MCF 10A (cell line): Measurements from ENCODE around the gene SYNJ1. TPM values are rescaled to one million over a fixed set of nuclear protein-coding genes. Genes with fewer than 3 reads are reported as not detected.
"Not testable (repeated sequence)": the region's sequence is repeated elsewhere in the genome, so short reads cannot be mapped to it uniquely, and the experiment has no call there.

ENCODE experiments used
- BruUV-seq: library from RNA; stranded (reverse); fragments of 400-500 nt; replicated peaks from 2 replicates; lab custom pipeline; 2021; lab: Mats Ljungman, UMichigan
- CTCF ChIA-PET: fragments of 300-600 bp; sonication (Branson Sonifier 250); formaldehyde crosslinking; extraction: SDS; loops from one replicate; lab custom pipeline; 2021; ENCODE audit warnings: antibody characterized with exemption, inconsistent platforms; lab: Yijun Ruan, JAX
- POLR2A ChIA-PET: fragments of 300-600, 350-650 bp; sonication (Branson Sonifier 250); formaldehyde crosslinking; extraction: SDS; loops from one replicate; lab custom pipeline; 2020; ENCODE audit warnings: antibody characterized with exemption, inconsistent platforms; lab: Yijun Ruan, JAX
- DNase-seq: peaks from one replicate; pipeline ENCODE4 v3.0.0-alpha.2; 2018; ENCODE audit not compliant: unreplicated experiment
- H3K27ac Mint-ChIP-seq: one replicate; pipeline ENCODE4 v1.8.0; 2022; ENCODE audit warnings: mild to moderate bottlenecking, low read depth, mixed read lengths; ENCODE audit not compliant: unreplicated experiment
- H3K27me3 Mint-ChIP-seq: one replicate; pipeline ENCODE4 v1.8.0; 2022; ENCODE audit warnings: mixed read lengths; ENCODE audit not compliant: insufficient read depth, unreplicated experiment
- H3K36me3 Mint-ChIP-seq: one replicate; pipeline ENCODE4 v1.8.0; 2022; ENCODE audit warnings: mild to moderate bottlenecking, moderate library complexity, mixed read lengths; ENCODE audit not compliant: insufficient read depth, unreplicated experiment
- H3K4me1 Mint-ChIP-seq: one replicate; pipeline ENCODE4 v1.8.0; 2022; ENCODE audit warnings: mixed read lengths; ENCODE audit not compliant: insufficient read depth, unreplicated experiment
- H3K4me3 Mint-ChIP-seq: one replicate; pipeline ENCODE4 v1.8.0; 2022; ENCODE audit warnings: mild to moderate bottlenecking, moderate library complexity, mixed read lengths; ENCODE audit not compliant: unreplicated experiment
- H3K9me3 Mint-ChIP-seq: one replicate; pipeline ENCODE4 v1.8.0; 2022; ENCODE audit warnings: mixed read lengths; ENCODE audit not compliant: unreplicated experiment
- CTCF ChIP-seq: fragments of 200-600 bp; IDR thresholded peaks from one replicate; pipeline ENCODE4 v1.8.0; 2022; ENCODE audit warnings: antibody characterized with exemption, mild to moderate bottlenecking; ENCODE audit not compliant: unreplicated experiment
- intact Hi-C: fragments of 100-400 bp; cut with micrococcal nuclease; formaldehyde crosslinking; loops from 2 replicates; pipeline ENCODE4 v1.14.1; 2022
- total RNA-seq: library from RNA; stranded (reverse); gene quantifications from 2 replicates; pipeline ENCODE4 v1.2.3, GENCODE V29; 2022

SYNJ1 gene
- total RNA-seq, 1 experiment from 2014 or later = 9.7 TPM

GRCh38 chr21:32612999-32613337 lies 114.8 kb downstream of the SYNJ1 start:
- BruUV-seq = TSS peak; percentile 91
- peaks cover 17% of the 10 kb centered on the region for H3K36me3 Mint-ChIP-seq
- DNase-seq = no peak
- peaks cover 35% of the 10 kb centered on the region for H3K27me3 Mint-ChIP-seq
- POLR2A ChIA-PET = interaction anchor here (0.6 to 3.4 kb wide), 25 partner anchors 11 to 1028 kb away, joined by 3 to 24 read pairs (median 4); partner anchors contain the start of genes EVA1C, IFNAR1, PAXBP1 and SYNJ1
- intact Hi-C loops = loop anchor here (2.0 kb wide), 1 partner anchor 116 kb away; the partner anchor contains the start of gene SYNJ1
- TF ChIP-seq CTCF = no peak
- H3K27ac Mint-ChIP-seq = peak overlapping the region; percentile 99
- peak overlapping the region; percentile 90 for H3K4me3 Mint-ChIP-seq
- no peaks in the 10 kb centered on the region for H3K9me3 Mint-ChIP-seq
- H3K4me1 Mint-ChIP-seq = no peaks in the 10 kb centered on the region
- CTCF ChIA-PET = interaction anchor here (0.6 to 5.2 kb wide), 6 partner anchors 12 to 1995 kb away, joined by 3 to 28 read pairs (median 3); no protein-coding TSS in a partner anchor

- no peak for TF ChIP-seq CTCF
- no TSS peak for BruUV-seq
- Mint-ChIP-seq H3K4me3 (peak within 1 kb of the TSS; percentile 90), H3K27me3 (peaks cover 28% of the 10 kb centered on the region), H3K9me3 (no peaks in the 10 kb centered on the region), H3K4me1 (no peaks in the 10 kb centered on the region), H3K36me3 (peaks cover 20% of the 10 kb centered on the region), H3K27ac (peak within 1 kb of the TSS; percentile 99)
- DNase-seq = peak; percentile 91
- POLR2A ChIA-PET = interaction anchor here (0.7 to 3.4 kb wide), 32 partner anchors 9 to 1028 kb away, joined by 3 to 24 read pairs (median 4); partner anchors contain the start of genes EVA1C, IFNAR1, PAXBP1 and SYNJ1
- intact Hi-C loops = loop anchor here (2.0 kb wide), 1 partner anchor 116 kb away; the partner anchor contains the start of gene SYNJ1
- CTCF ChIA-PET = interaction anchor here (0.6 to 5.2 kb wide), 7 partner anchors 11 to 1995 kb away, joined by 3 to 28 read pairs (median 3); no protein-coding TSS in a partner anchor
Measured at GRCh38 chr21:32612075-32612998, 115.5 kb downstream of the SYNJ1 start, which contains the start of gene CFAP298. Gene CFAP298 (minus strand): TSS chr21:32612377. CDS start chr21:32612243, 134 bp downstream.

GRCh38 chr21:32611471-32611997 lies 116.3 kb downstream of the SYNJ1 start:
- Mint-ChIP-seq H3K4me1 (no peaks in the 10 kb centered on the region), H3K9me3 (no peaks in the 10 kb centered on the region), H3K4me3 (peak overlapping the region; percentile 90), H3K36me3 (peaks cover 28% of the 10 kb centered on the region), H3K27ac (peak overlapping the region; percentile 99), H3K27me3 (peaks cover 20% of the 10 kb centered on the region)
- CTCF ChIA-PET = interaction anchor here (0.7 to 5.2 kb wide), 2 partner anchors 10 to 239 kb away, joined by 4 to 28 read pairs; no protein-coding TSS in a partner anchor
- POLR2A ChIA-PET = interaction anchor here (0.5 to 3.4 kb wide), 22 partner anchors 9 to 868 kb away, joined by 3 to 24 read pairs (median 4); partner anchors contain the start of genes EVA1C, PAXBP1, SYNJ1 and TMEM50B
- no peak for TF ChIP-seq CTCF
- DNase-seq = peak; percentile 21
- intact Hi-C loops = no loop called here
- BruUV-seq = TSS peak; percentile 24

GRCh38 chr21:32610940-32611339 lies 116.9 kb downstream of the SYNJ1 start:
- H3K27ac Mint-ChIP-seq, DNase-seq, BruUV-seq, H3K4me1 Mint-ChIP-seq, intact Hi-C loops, H3K9me3 Mint-ChIP-seq: not testable (repeated sequence)
- Mint-ChIP-seq H3K27me3 (peaks cover 14% of the 10 kb centered on the region), H3K4me3 (peak overlapping the region; percentile 90), H3K36me3 (peaks cover 34% of the 10 kb centered on the region)
- ChIA-PET POLR2A (interaction anchor here (0.5 to 3.4 kb wide), 6 partner anchors 10 to 869 kb away, joined by 3 to 24 read pairs (median 4); partner anchors contain the start of genes SYNJ1 and TMEM50B), CTCF (interaction anchor here (0.7 to 5.2 kb wide), 2 partner anchors 10 to 239 kb away, joined by 4 to 28 read pairs; no protein-coding TSS in a partner anchor)
